GM23338 (cell line): ENCODE results near the gene STRBP.

ENCODE experiments used
- CREB1 ChIP-seq: fragments of 250-450 bp; sonication (Bioruptor Pico); IDR thresholded peaks from 2 replicates; pipeline ENCODE4 v1.5.0; 2020; ENCODE audit warnings: low read depth, mild to moderate bottlenecking, moderate library complexity
- EZH2 ChIP-seq: fragments of 200-600 bp; sonication (generic); IDR thresholded peaks from one replicate; pipeline ENCODE4 v1.8.0; 2017; ENCODE audit warnings: antibody characterized with exemption, mild to moderate bottlenecking, low read depth; ENCODE audit not compliant: unreplicated experiment
- EZH2phosphoT487 ChIP-seq: fragments of 200-600 bp; sonication (generic); IDR thresholded peaks from one replicate; pipeline ENCODE4 v1.8.1; 2018; ENCODE audit warnings: antibody characterized with exemption; ENCODE audit not compliant: unreplicated experiment
- POLR2AphosphoS5 ChIP-seq: IDR thresholded peaks from 2 replicates; pipeline ENCODE4 v1.6.1; 2016; ENCODE audit warnings: antibody characterized with exemption, low read depth
- TF ChIP-seq, protein P1 (sequence below), 2 experiments: fragments of 200-600 bp in 1 of 2; sonication (generic) in 1 of 2; conservative IDR thresholded peaks; 2 replicates each; pipeline versions ENCODE4 v1.5.1 to v1.6.1; 2016 to 2017; ENCODE audit warnings: antibody characterized with exemption in 2 of 2, low read depth in 2 of 2, mild to moderate bottlenecking in 2 of 2, moderate library complexity in 1 of 2

DNA sequence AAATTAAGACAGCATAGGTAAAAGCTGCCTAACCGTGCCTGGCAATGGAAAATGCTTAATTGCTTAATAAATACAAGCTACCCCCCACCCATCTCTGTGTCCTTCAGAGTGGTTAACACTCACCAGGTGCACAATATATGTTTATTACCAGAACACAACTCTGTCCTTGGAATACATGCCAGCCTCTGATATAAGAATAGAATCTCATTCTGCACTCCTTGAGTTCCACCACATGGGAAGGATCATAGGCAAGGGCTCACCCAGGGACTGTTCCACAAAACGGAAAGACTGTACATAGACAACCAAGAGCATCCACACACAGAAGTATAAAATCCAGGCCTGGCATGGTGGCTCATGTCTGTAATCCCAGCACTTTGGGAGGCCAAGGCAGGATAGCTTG lies 91.4 kb downstream of the STRBP start:
- TF ChIP-seq, protein P1, sequence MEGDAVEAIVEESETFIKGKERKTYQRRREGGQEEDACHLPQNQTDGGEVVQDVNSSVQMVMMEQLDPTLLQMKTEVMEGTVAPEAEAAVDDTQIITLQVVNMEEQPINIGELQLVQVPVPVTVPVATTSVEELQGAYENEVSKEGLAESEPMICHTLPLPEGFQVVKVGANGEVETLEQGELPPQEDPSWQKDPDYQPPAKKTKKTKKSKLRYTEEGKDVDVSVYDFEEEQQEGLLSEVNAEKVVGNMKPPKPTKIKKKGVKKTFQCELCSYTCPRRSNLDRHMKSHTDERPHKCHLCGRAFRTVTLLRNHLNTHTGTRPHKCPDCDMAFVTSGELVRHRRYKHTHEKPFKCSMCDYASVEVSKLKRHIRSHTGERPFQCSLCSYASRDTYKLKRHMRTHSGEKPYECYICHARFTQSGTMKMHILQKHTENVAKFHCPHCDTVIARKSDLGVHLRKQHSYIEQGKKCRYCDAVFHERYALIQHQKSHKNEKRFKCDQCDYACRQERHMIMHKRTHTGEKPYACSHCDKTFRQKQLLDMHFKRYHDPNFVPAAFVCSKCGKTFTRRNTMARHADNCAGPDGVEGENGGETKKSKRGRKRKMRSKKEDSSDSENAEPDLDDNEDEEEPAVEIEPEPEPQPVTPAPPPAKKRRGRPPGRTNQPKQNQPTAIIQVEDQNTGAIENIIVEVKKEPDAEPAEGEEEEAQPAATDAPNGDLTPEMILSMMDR (conservative IDR thresholded peaks at IDR 0.05; ENCODE audit: low read depth in 2 of 2), result no peak
- TF ChIP-seq CREB1 (CRISPR knock-in tag) (no peak), EZH2 (no peak), EZH2phosphoT487 (no peak), POLR2AphosphoS5 (no peak)
